Activated naive CD8-positive, alpha-beta T cell (primary cell): ENCODE measurements around the gene S100P.

Source experiments
- H3K27ac Mint-ChIP-seq: one replicate; pipeline ENCODE4 v1.8.0; 2021; ENCODE audit warnings: mixed read lengths
- H3K27me3 Mint-ChIP-seq: one replicate; pipeline ENCODE4 v1.8.0; 2021; ENCODE audit warnings: mixed read lengths
- H3K36me3 Mint-ChIP-seq: one replicate; pipeline ENCODE4 v1.8.0; 2021; ENCODE audit warnings: mixed read lengths
- H3K4me1 Mint-ChIP-seq: one replicate; pipeline ENCODE4 v1.8.0; 2021; ENCODE audit warnings: low read depth, mixed read lengths
- H3K4me3 Mint-ChIP-seq: one replicate; pipeline ENCODE4 v1.8.0; 2021; ENCODE audit warnings: mild to moderate bottlenecking, mixed read lengths
- H3K9me3 Mint-ChIP-seq: one replicate; pipeline ENCODE4 v1.8.0; 2021; ENCODE audit warnings: low read depth, mixed read lengths

S100P gene

GRCh38 chr4:6701371-6701770, 7.7 kb downstream of the S100P start:
- no peak overlapping the region for H3K4me3 Mint-ChIP-seq
- H3K27me3 Mint-ChIP-seq, result no peaks in the 10 kb centered on the region
- H3K27ac Mint-ChIP-seq, result no peak overlapping the region
- H3K9me3 Mint-ChIP-seq, result no peaks in the 10 kb centered on the region
- H3K4me1 Mint-ChIP-seq, result peaks cover 60% of the 10 kb centered on the region
- H3K36me3 Mint-ChIP-seq, result peaks cover 14% of the 10 kb centered on the region

GRCh38 chr4:6702761-6703160, 9.1 kb downstream of the S100P start:
- H3K27ac Mint-ChIP-seq, result peak overlapping the region; percentile 54
- H3K9me3 Mint-ChIP-seq, result no peaks in the 10 kb centered on the region

GRCh38 chr4:6703786-6704185, 10.1 kb downstream of the S100P start:
- Mint-ChIP-seq H3K27ac (peak overlapping the region; percentile 82), H3K4me3 (peak overlapping the region; percentile 40), H3K27me3 (no peaks in the 10 kb centered on the region), H3K4me1 (peaks cover 67% of the 10 kb centered on the region), H3K36me3 (peaks cover 26% of the 10 kb centered on the region), H3K9me3 (no peaks in the 10 kb centered on the region)

More at GRCh38 chr4:6702761-6703160, 9.1 kb downstream of the S100P start:
- peaks cover 19% of the 10 kb centered on the region for H3K36me3 Mint-ChIP-seq
- H3K4me3 Mint-ChIP-seq, result no peak overlapping the region
- H3K4me1 Mint-ChIP-seq, result peaks cover 63% of the 10 kb centered on the region
- H3K27me3 Mint-ChIP-seq, result no peaks in the 10 kb centered on the region

- peaks cover 26% of the 10 kb centered on the region for H3K36me3 Mint-ChIP-seq
- H3K4me3 Mint-ChIP-seq, result peak overlapping the region; percentile 73
- peak overlapping the region; percentile 86 for H3K27ac Mint-ChIP-seq
- no peaks in the 10 kb centered on the region for H3K9me3 Mint-ChIP-seq
- no peaks in the 10 kb centered on the region for H3K27me3 Mint-ChIP-seq
- peaks cover 65% of the 10 kb centered on the region for H3K4me1 Mint-ChIP-seq
These were observed 12.0 kb downstream of the S100P start for GRCh38 chr4:6705646-6706045.

- H3K4me3 Mint-ChIP-seq, result peak overlapping the region; percentile 73
- H3K9me3 Mint-ChIP-seq, result no peaks in the 10 kb centered on the region
- peaks cover 26% of the 10 kb centered on the region for H3K36me3 Mint-ChIP-seq
- no peaks in the 10 kb centered on the region for H3K27me3 Mint-ChIP-seq
- peaks cover 69% of the 10 kb centered on the region for H3K4me1 Mint-ChIP-seq
- H3K27ac Mint-ChIP-seq, result peak overlapping the region; percentile 86
These were observed 12.5 kb downstream of the S100P start for GRCh38 chr4:6706173-6706572.

GRCh38 chr4:6709230-6710114, 15.8 kb downstream of the S100P start, which contains the start of gene MRFAP1L1:
Gene MRFAP1L1 (minus strand): TSS chr4:6709865. CDS start chr4:6709629, 236 bp downstream.
- no peaks in the 10 kb centered on the region for H3K9me3 Mint-ChIP-seq
- H3K4me3 Mint-ChIP-seq, result peak within 1 kb of the TSS; percentile 100
- H3K4me1 Mint-ChIP-seq, result peaks cover 58% of the 10 kb centered on the region
- H3K36me3 Mint-ChIP-seq, result peaks cover 21% of the 10 kb centered on the region
- H3K27ac Mint-ChIP-seq, result peak within 1 kb of the TSS; percentile 99
- H3K27me3 Mint-ChIP-seq, result no peaks in the 10 kb centered on the region

- no peaks in the 10 kb centered on the region for H3K9me3 Mint-ChIP-seq
- H3K27ac Mint-ChIP-seq, result peak overlapping the region; percentile 99
- no peaks in the 10 kb centered on the region for H3K27me3 Mint-ChIP-seq
- peaks cover 20% of the 10 kb centered on the region for H3K36me3 Mint-ChIP-seq
- H3K4me1 Mint-ChIP-seq, result peaks cover 53% of the 10 kb centered on the region
- peak overlapping the region; percentile 100 for H3K4me3 Mint-ChIP-seq
These were observed 16.6 kb downstream of the S100P start for GRCh38 chr4:6710282-6710681.

GRCh38 chr4:6710996-6711395, 17.3 kb downstream of the S100P start:
- no peaks in the 10 kb centered on the region for H3K27me3 Mint-ChIP-seq
- peaks cover 52% of the 10 kb centered on the region for H3K4me1 Mint-ChIP-seq
- no peak overlapping the region for H3K27ac Mint-ChIP-seq
- H3K4me3 Mint-ChIP-seq, result peak overlapping the region; percentile 30
- H3K9me3 Mint-ChIP-seq, result no peaks in the 10 kb centered on the region
- peaks cover 17% of the 10 kb centered on the region for H3K36me3 Mint-ChIP-seq

GRCh38 chr4:6714954-6715353, 21.3 kb downstream of the S100P start:
- Mint-ChIP-seq H3K27ac (peak overlapping the region; percentile 70), H3K27me3 (no peaks in the 10 kb centered on the region), H3K4me3 (peak overlapping the region; percentile 53), H3K36me3 (peaks cover 6% of the 10 kb centered on the region), H3K9me3 (no peaks in the 10 kb centered on the region), H3K4me1 (peaks cover 38% of the 10 kb centered on the region)

- H3K4me3 Mint-ChIP-seq, result peak overlapping the region; percentile 88
- H3K27me3 Mint-ChIP-seq, result no peaks in the 10 kb centered on the region
- H3K27ac Mint-ChIP-seq, result peak overlapping the region; percentile 91
- no peaks in the 10 kb centered on the region for H3K9me3 Mint-ChIP-seq
- H3K4me1 Mint-ChIP-seq, result peaks cover 36% of the 10 kb centered on the region
- peaks cover 6% of the 10 kb centered on the region for H3K36me3 Mint-ChIP-seq
These were observed 22.0 kb downstream of the S100P start for GRCh38 chr4:6715704-6716017.

- Mint-ChIP-seq H3K27ac (peak within 1 kb of the TSS; percentile 91), H3K9me3 (no peaks in the 10 kb centered on the region), H3K27me3 (no peaks in the 10 kb centered on the region), H3K4me1 (peaks cover 31% of the 10 kb centered on the region), H3K4me3 (peak within 1 kb of the TSS; percentile 94), H3K36me3 (peaks cover 4% of the 10 kb centered on the region)
These were observed 22.6 kb downstream of the S100P start, which contains the start of gene BLOC1S4 for GRCh38 chr4:6716018-6716911. Gene BLOC1S4 (plus strand): TSS chr4:6716174. CDS start chr4:6716210, 36 bp downstream.

- Mint-ChIP-seq H3K4me1 (peaks cover 30% of the 10 kb centered on the region), H3K27ac (peak overlapping the region; percentile 90), H3K27me3 (no peaks in the 10 kb centered on the region), H3K9me3 (no peaks in the 10 kb centered on the region), H3K4me3 (peak overlapping the region; percentile 94), H3K36me3 (peaks cover 4% of the 10 kb centered on the region)
These were observed 23.4 kb downstream of the S100P start for GRCh38 chr4:6716958-6717655.

- peak overlapping the region; percentile 42 for H3K27ac Mint-ChIP-seq
- no peaks in the 10 kb centered on the region for H3K9me3 Mint-ChIP-seq
- peaks cover 30% of the 10 kb centered on the region for H3K4me1 Mint-ChIP-seq
- peak overlapping the region; percentile 67 for H3K4me3 Mint-ChIP-seq
- no peaks in the 10 kb centered on the region for H3K27me3 Mint-ChIP-seq
- peaks cover 4% of the 10 kb centered on the region for H3K36me3 Mint-ChIP-seq
These were observed 25.4 kb downstream of the S100P start for GRCh38 chr4:6718932-6719610.

GRCh38 chr4:6719611-6720179, 26.0 kb downstream of the S100P start:
- Mint-ChIP-seq H3K36me3 (peaks cover 4% of the 10 kb centered on the region), H3K4me3 (no peak overlapping the region), H3K27me3 (no peaks in the 10 kb centered on the region), H3K4me1 (peaks cover 30% of the 10 kb centered on the region), H3K27ac (peak overlapping the region; percentile 42), H3K9me3 (no peaks in the 10 kb centered on the region)
